Measurements from ENCODE around the gene TAP1. TPM values are rescaled to one million over a fixed set of nuclear protein-coding genes. Genes with fewer than 3 reads are reported as not detected.

The TAP1 gene
- total RNA-seq, 2 experiments from 2014 or later: 91.5 to 93.9 TPM

- Histone ChIP-seq H3K9me3 (ENCODE audit: control insufficient read depth in 1 of 2, insufficient read depth in 1 of 2, low read length in 2 of 2) (no peaks in the 10 kb centered on the region), H3K4me1 (ENCODE audit: insufficient read depth, low read length) (peaks cover 71% of the 10 kb centered on the region), H3K27ac (ENCODE audit: low read depth in 1 of 2, low read length in 2 of 2) (peak overlapping the region; percentile 99 to 100), H3K4me3 (ENCODE audit: low read length) (peak overlapping the region; percentile 94), H3K27me3 (ENCODE audit: control insufficient read depth in 1 of 2, insufficient read depth in 2 of 2, low read length in 2 of 2) (no peaks in the 10 kb centered on the region), H3K36me3 (ENCODE audit: insufficient read depth, low read length) (peaks cover 65% of the 10 kb centered on the region)
- CTCF ChIA-PET: interaction anchor here (0.6 to 6.8 kb wide), 8 partner anchors 11 to 141 kb away, joined by 4 to 288 read pairs (median 13); partner anchors contain the start of genes PSMB9 and TAP1
- TF ChIP-seq CTCF (IDR thresholded peaks at IDR 0.05): no peak
- ATAC-seq (ENCODE audit: poor library complexity) (no peak), DNase-seq (peak in 4 of 14 experiments; percentile 23 to 38 (median 33))
- POLR2A ChIA-PET: interaction anchor here (1.0 to 11.2 kb wide), 13 partner anchors 14 to 651 kb away, joined by 3 to 901 read pairs (median 11); partner anchors contain the start of genes BRD2, GPSM3, HLA-DMA and HLA-DMB
- peaks cover 96% of the 10 kb centered on the region for H3K4me1 Mint-ChIP-seq (ENCODE audit: low read depth)
- H3K27ac Mint-ChIP-seq: peak overlapping the region; percentile 99
- no peaks in the 10 kb centered on the region for H3K27me3 Mint-ChIP-seq
- intact Hi-C loops (cut with DNase I, micrococcal nuclease): loop anchor here (10.0 kb wide), 2 partner anchors 361 to 1401 kb away; partner anchors contain the start of genes HSD17B8 (in 1 of the 2), RING1 (in 1 of the 2), RXRB (in 1 of the 2) and SLC39A7 (in 1 of the 2)
- peaks cover 93% of the 10 kb centered on the region for H3K36me3 Mint-ChIP-seq (ENCODE audit: low read depth)
- no peaks in the 10 kb centered on the region for H3K9me3 Mint-ChIP-seq
- H3K4me3 Mint-ChIP-seq: peak overlapping the region; percentile 97
These were observed 10.0 kb downstream of the TAP1 start for GRCh38 chr6:32843331-32843978.

- Mint-ChIP-seq H3K4me1 (ENCODE audit: low read depth) (peaks cover 90% of the 10 kb centered on the region), H3K9me3 (no peaks in the 10 kb centered on the region), H3K36me3 (ENCODE audit: low read depth) (peaks cover 87% of the 10 kb centered on the region), H3K4me3 (peak overlapping the region; percentile 97), H3K27me3 (no peaks in the 10 kb centered on the region), H3K27ac (peak overlapping the region; percentile 99)
- CTCF ChIA-PET: interaction anchor here (1.5 to 6.8 kb wide), 3 partner anchors 14 to 125 kb away, joined by 3 to 288 read pairs (median 186); partner anchors contain the start of genes PSMB9 and TAP1
- Histone ChIP-seq H3K9me3 (ENCODE audit: control insufficient read depth in 1 of 2, insufficient read depth in 1 of 2, low read length in 2 of 2) (no peaks in the 10 kb centered on the region), H3K27ac (ENCODE audit: low read depth in 1 of 2, low read length in 2 of 2) (peak overlapping the region in 1 of 2 donors; percentile 100), H3K4me1 (ENCODE audit: insufficient read depth, low read length) (peaks cover 66% of the 10 kb centered on the region), H3K4me3 (ENCODE audit: low read length) (peak overlapping the region; percentile 94), H3K27me3 (ENCODE audit: control insufficient read depth in 1 of 2, insufficient read depth in 2 of 2, low read length in 2 of 2) (no peaks in the 10 kb centered on the region), H3K36me3 (ENCODE audit: insufficient read depth, low read length) (peaks cover 58% of the 10 kb centered on the region)
- ATAC-seq (ENCODE audit: poor library complexity) (no peak), DNase-seq (no peak)
- TF ChIP-seq CTCF (IDR thresholded peaks at IDR 0.05): no peak
- POLR2A ChIA-PET: interaction anchor here (10.2 to 11.2 kb wide), 3 partner anchors 14 to 128 kb away, joined by 282 to 901 read pairs (median 444); partner anchors contain the start of genes BRD2, PSMB9 and TAP1
- intact Hi-C loops (cut with DNase I, micrococcal nuclease): loop anchor here (10.0 kb wide), 2 partner anchors 362 to 1402 kb away; partner anchors contain the start of genes HSD17B8 (in 1 of the 2), RING1 (in 1 of the 2), RXRB (in 1 of the 2) and SLC39A7 (in 1 of the 2)
These were observed 10.8 kb downstream of the TAP1 start for GRCh38 chr6:32842690-32843089.

- no peak for ATAC-seq (ENCODE audit: poor library complexity)
These were observed 11.4 kb downstream of the TAP1 start for GRCh38 chr6:32842021-32842650.

More at GRCh38 chr6:32842021-32842650, 11.4 kb downstream of the TAP1 start:
- H3K4me3 Mint-ChIP-seq: peak overlapping the region; percentile 97
- peak overlapping the region; percentile 94 for H3K4me3 ChIP-seq (ENCODE audit: low read length)
- H3K27ac Mint-ChIP-seq: peak overlapping the region; percentile 99
- H3K9me3 ChIP-seq (ENCODE audit: control insufficient read depth in 1 of 2, insufficient read depth in 1 of 2, low read length in 2 of 2): no peaks in the 10 kb centered on the region
- H3K9me3 Mint-ChIP-seq: no peaks in the 10 kb centered on the region
- peaks cover 87% of the 10 kb centered on the region for H3K36me3 Mint-ChIP-seq (ENCODE audit: low read depth)
- no peaks in the 10 kb centered on the region for H3K27me3 Mint-ChIP-seq
- CTCF ChIA-PET: interaction anchor here (1.5 to 6.8 kb wide), 3 partner anchors 14 to 125 kb away, joined by 3 to 288 read pairs (median 186); partner anchors contain the start of genes PSMB9 and TAP1
- TF ChIP-seq CTCF (IDR thresholded peaks at IDR 0.05): no peak
- peaks cover 52% of the 10 kb centered on the region for H3K36me3 ChIP-seq (ENCODE audit: insufficient read depth, low read length)
- no peaks in the 10 kb centered on the region for H3K27me3 ChIP-seq (ENCODE audit: control insufficient read depth in 1 of 2, insufficient read depth in 2 of 2, low read length in 2 of 2)
- POLR2A ChIA-PET: interaction anchor here (10.2 to 11.2 kb wide), 3 partner anchors 15 to 128 kb away, joined by 282 to 901 read pairs (median 444); partner anchors contain the start of genes BRD2, PSMB9 and TAP1
- intact Hi-C loops (cut with DNase I, micrococcal nuclease): loop anchor here (10.0 kb wide), 2 partner anchors 363 to 1403 kb away; partner anchors contain the start of genes HSD17B8 (in 1 of the 2), RING1 (in 1 of the 2), RXRB (in 1 of the 2) and SLC39A7 (in 1 of the 2)
- DNase-seq: no peak
- H3K27ac ChIP-seq (ENCODE audit: low read depth in 1 of 2, low read length in 2 of 2): peak overlapping the region in 1 of 2 donors; percentile 5
- H3K4me1 Mint-ChIP-seq (ENCODE audit: low read depth): peaks cover 90% of the 10 kb centered on the region
- H3K4me1 ChIP-seq (ENCODE audit: insufficient read depth, low read length): peaks cover 66% of the 10 kb centered on the region

All from CD4-positive, alpha-beta T cell (primary cell).